IgD-negative memory B cell (primary cell): Measurements from ENCODE around the gene PCNX3. TPM values are rescaled to one million over a fixed set of nuclear protein-coding genes. Genes with fewer than 3 reads are reported as not detected.
A peak's percentile ranks its signal among the peaks of the same experiment; 100 is the strongest.
"Not testable (repeated sequence)": the region's sequence is repeated elsewhere in the genome, so short reads cannot be mapped to it uniquely, and the experiment has no call there.

Source experiments
- H3K27ac Mint-ChIP-seq, 3 donors: one replicate each; pipeline ENCODE4 v1.8.0; 2020 to 2022; ENCODE audit warnings: mild to moderate bottlenecking in 3 of 3, mixed read lengths in 3 of 3, moderate library complexity in 1 of 3
- H3K27me3 Mint-ChIP-seq: one replicate; pipeline ENCODE4 v1.8.0; 2021; ENCODE audit warnings: mixed read lengths
- H3K36me3 Mint-ChIP-seq: one replicate; pipeline ENCODE4 v1.8.0; 2020; ENCODE audit warnings: mild to moderate bottlenecking, mixed read lengths
- H3K4me1 Mint-ChIP-seq, 3 donors: one replicate each; pipeline ENCODE4 v1.8.0; 2020 to 2022; ENCODE audit warnings: mixed read lengths in 3 of 3, mild to moderate bottlenecking in 1 of 3
- H3K4me3 Mint-ChIP-seq, 4 donors: one replicate each; pipeline ENCODE4 v1.8.0; 2020 to 2022; ENCODE audit warnings: mild to moderate bottlenecking in 4 of 4, mixed read lengths in 4 of 4, moderate library complexity in 3 of 4
- H3K9me3 Mint-ChIP-seq, 3 donors: one replicate each; pipeline ENCODE4 v1.8.0; 2020 to 2021; ENCODE audit warnings: mixed read lengths in 3 of 3, mild to moderate bottlenecking in 1 of 3
- polyA plus RNA-seq: library from polyadenylated mRNA; unstranded; fragments of 300-500 nt; fragmentation: Illumina TruSeq; gene quantifications from one replicate; pipeline ENCODE4 v1.2.3, GENCODE V29; 2021

PCNX3 gene
- polyA plus RNA-seq, 1 donor from 2014 or later = 6.8 TPM

DNA sequence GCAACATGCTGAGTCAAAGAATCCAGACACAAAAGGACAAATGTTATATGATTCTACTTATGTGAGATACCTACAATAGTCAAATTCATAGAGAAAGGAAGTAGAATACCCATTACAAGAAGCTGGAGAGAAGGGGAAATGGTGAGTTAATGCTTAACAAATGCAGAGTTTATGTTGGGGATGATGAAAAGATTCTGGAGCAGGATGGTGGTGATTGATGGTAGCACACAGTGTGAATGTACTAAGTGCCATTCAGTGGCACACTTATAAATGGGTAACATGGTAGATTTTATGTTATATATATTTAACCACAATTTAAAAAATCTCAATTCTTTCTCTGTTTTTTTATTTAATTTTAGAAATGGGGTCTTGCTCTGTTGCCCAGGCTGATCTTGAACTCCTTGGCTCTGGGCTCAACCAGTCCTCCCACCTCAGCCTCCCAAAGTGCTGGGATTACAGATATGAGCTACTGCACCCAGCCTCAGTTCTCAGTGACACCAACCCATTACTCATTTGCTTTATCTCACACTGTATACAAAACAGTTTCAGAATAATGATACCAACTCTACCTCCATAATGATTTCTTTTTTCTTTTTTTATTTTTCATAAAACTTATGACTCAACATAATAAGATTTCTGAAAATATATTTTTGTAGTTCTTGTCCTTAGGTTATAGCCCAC, 56.7 kb downstream of the PCNX3 start:
- no peak overlapping the region for H3K4me3 Mint-ChIP-seq
- no peaks in the 10 kb centered on the region for H3K9me3 Mint-ChIP-seq
- peak overlapping the region in 1 of 3 donors; percentile 68 for H3K27ac Mint-ChIP-seq
- no peaks in the 10 kb centered on the region for H3K36me3 Mint-ChIP-seq
- peaks cover 2% of the 10 kb centered on the region for H3K27me3 Mint-ChIP-seq
- H3K4me1 Mint-ChIP-seq = peaks cover 0 to 2% (median 0%) of the 10 kb centered on the region in 3 donors

DNA sequence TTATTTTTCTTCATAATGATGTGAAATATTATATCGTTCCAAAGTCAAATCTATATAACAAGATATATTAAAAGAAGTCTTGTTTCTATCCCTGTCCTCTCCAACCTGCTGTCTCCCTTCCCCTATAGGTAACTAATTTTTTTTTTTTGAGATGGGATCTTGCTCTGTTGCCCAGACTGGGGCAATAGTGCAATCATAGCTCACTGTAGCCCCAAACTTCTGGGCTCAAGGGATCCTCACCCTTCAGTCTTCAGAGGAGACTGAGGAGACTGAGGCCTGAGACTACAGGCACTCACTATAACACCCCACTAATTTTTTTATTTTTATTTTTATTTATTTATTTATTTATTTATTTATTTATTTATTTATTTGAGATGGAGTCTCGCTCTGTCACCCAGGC, 57.4 kb downstream of the PCNX3 start:
- no peaks in the 10 kb centered on the region for H3K9me3 Mint-ChIP-seq
- H3K27ac Mint-ChIP-seq = no peak overlapping the region
- H3K4me3 Mint-ChIP-seq = no peak overlapping the region
- no peaks in the 10 kb centered on the region for H3K36me3 Mint-ChIP-seq
- peaks cover 2% of the 10 kb centered on the region for H3K27me3 Mint-ChIP-seq
- H3K4me1 Mint-ChIP-seq = peaks cover 0 to 2% (median 0%) of the 10 kb centered on the region in 3 donors

DNA sequence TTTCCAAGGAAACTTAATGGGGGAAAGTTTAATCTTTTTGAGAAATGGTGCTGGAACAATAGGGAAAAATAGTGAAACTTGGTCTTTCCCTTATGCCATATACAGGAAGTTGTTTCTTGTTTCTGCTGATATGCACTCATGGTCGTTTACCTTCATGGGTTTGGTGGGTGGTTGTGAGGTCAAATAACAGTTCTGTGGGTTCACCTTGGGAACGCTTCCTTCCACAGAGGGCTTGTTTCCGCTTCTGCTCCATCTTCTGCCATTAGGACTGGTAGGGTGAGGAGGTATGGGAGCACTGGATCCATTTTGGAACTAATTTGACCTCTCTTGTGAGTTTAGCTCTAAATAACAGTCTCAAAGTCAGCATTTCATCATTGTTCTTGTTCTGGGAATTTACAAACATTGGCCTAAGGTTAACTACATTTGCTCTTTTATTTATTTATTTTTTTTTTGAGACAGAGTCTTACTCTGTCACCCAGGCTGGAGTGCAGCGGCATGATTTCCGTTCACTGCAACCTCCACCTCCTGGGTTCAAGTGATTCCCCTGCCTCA, 64.7 kb downstream of the PCNX3 start:
- Mint-ChIP-seq H3K9me3 (no peaks in the 10 kb centered on the region), H3K36me3 (peaks cover 2% of the 10 kb centered on the region), H3K4me3 (no peak overlapping the region), H3K27me3 (peaks cover 7% of the 10 kb centered on the region), H3K27ac (no peak overlapping the region), H3K4me1 (peaks cover 0 to 2% (median 0%) of the 10 kb centered on the region in 3 donors)

DNA sequence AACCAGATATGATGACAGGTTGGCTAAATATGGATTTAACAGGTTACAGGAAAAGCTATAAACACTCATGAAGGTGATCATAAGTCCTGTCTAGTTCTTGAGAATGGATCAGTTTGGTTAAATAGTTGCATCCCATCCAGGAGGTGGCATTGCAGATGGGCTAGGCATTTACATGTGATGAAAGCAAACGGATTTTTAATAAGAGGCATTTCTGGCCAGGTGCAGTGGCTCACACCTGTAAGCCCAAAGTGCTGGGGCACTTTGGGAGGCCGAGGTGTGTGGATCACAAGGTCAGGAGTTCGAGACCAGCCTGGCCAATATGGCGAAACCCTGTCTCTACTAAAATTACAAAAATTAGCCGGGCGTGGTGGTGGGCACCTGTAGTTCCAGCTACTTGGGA, 67.9 kb downstream of the PCNX3 start:
- H3K36me3 Mint-ChIP-seq, H3K27me3 Mint-ChIP-seq, H3K9me3 Mint-ChIP-seq, H3K27ac Mint-ChIP-seq, H3K4me3 Mint-ChIP-seq, H3K4me1 Mint-ChIP-seq: not testable (repeated sequence)

DNA sequence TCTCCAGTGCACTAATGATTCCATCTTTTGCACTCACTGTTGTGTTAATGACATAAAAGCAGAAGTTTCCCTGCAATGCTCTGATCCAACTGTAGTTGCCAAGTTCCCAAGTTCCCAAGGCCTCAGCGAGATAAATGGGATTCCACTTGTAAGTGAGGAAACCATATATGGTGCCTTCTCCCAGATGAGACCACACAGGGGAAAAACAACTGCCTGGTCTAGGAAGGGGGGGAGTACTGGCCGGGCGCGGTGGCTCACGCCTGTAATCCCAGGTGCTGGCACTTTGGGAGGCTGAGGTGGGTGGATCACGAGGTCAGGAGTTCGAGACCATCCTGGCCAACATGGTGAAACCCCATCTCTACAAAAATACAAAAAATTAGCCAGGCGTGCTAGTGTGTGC, 70.4 kb downstream of the PCNX3 start:
- peaks cover 0 to 2% (median 0%) of the 10 kb centered on the region in 3 donors for H3K4me1 Mint-ChIP-seq
- peaks cover 2% of the 10 kb centered on the region for H3K36me3 Mint-ChIP-seq
- no peak overlapping the region for H3K4me3 Mint-ChIP-seq
- H3K27me3 Mint-ChIP-seq = peaks cover 7% of the 10 kb centered on the region
- H3K27ac Mint-ChIP-seq = no peak overlapping the region
- no peaks in the 10 kb centered on the region for H3K9me3 Mint-ChIP-seq

Other genes starting within 250 kb of the PCNX3 start
- gene SLC25A45, start 233.1 kb upstream of the PCNX3 start, polyA plus RNA-seq = 17.8 TPM
- gene FRMD8, start 229.1 kb upstream of the PCNX3 start, polyA plus RNA-seq = 54.2 TPM
- gene NEAT1, start 193.0 kb upstream of the PCNX3 start, polyA plus RNA-seq = 1.2 TPM
- 3,054 TPM for gene MALAT1, start 116.7 kb upstream of the PCNX3 start, polyA plus RNA-seq
- 34.0 TPM for gene SCYL1, start 90.7 kb upstream of the PCNX3 start, polyA plus RNA-seq
- 37.4 TPM for gene LTBP3, start 57.4 kb upstream of the PCNX3 start, polyA plus RNA-seq
- 86.4 TPM for gene ZNRD2, start 45.3 kb upstream of the PCNX3 start, polyA plus RNA-seq
- 49.0 TPM for gene FAM89B, start 43.2 kb upstream of the PCNX3 start, polyA plus RNA-seq
- gene EHBP1L1, start 39.7 kb upstream of the PCNX3 start, polyA plus RNA-seq = 16.1 TPM
- not detected for gene KCNK7, start 20.0 kb upstream of the PCNX3 start, polyA plus RNA-seq
- 26.5 TPM for gene MAP3K11, start 1.6 kb upstream of the PCNX3 start, polyA plus RNA-seq
- gene SIPA1, start 22.3 kb downstream of the PCNX3 start, polyA plus RNA-seq = 253 TPM
- gene RELA, start 47.1 kb downstream of the PCNX3 start, polyA plus RNA-seq = 66.7 TPM
- 62.6 TPM for gene KAT5, start 96.5 kb downstream of the PCNX3 start, polyA plus RNA-seq
- gene RNASEH2C, start 105.0 kb downstream of the PCNX3 start, polyA plus RNA-seq = 120 TPM
- 17.2 TPM for gene AP5B1, start 165.2 kb downstream of the PCNX3 start, polyA plus RNA-seq
- not detected for gene OVOL1, start 171.3 kb downstream of the PCNX3 start, polyA plus RNA-seq
- 0.78 TPM for gene SNX32, start 218.2 kb downstream of the PCNX3 start, polyA plus RNA-seq
- 2,244 TPM for gene CFL1, start 242.4 kb downstream of the PCNX3 start, polyA plus RNA-seq
- gene MUS81, start 244.7 kb downstream of the PCNX3 start, polyA plus RNA-seq = 38.7 TPM